Memory B cell (primary cell): ENCODE data around the gene LAMA2.

ENCODE experiments used
- ATAC-seq: fragments of 150-1000 bp; cut with Tn5 transposase; 2 replicates; pipeline ENCODE4 v1.10.0; 2021; ENCODE audit warnings: low read depth, mild to moderate bottlenecking, moderate library complexity
- DNase-seq, 2 donors: peaks; one replicate each; pipeline ENCODE4 v3.0.0; 2022; ENCODE audit warnings: low spot score in 2 of 2
- H3K27ac Mint-ChIP-seq: one replicate; pipeline ENCODE4 v1.8.0; 2022; ENCODE audit warnings: mild to moderate bottlenecking, moderate library complexity, mixed read lengths
- H3K27me3 Mint-ChIP-seq: one replicate; pipeline ENCODE4 v1.8.0; 2022; ENCODE audit warnings: mixed read lengths
- H3K36me3 Mint-ChIP-seq: one replicate; pipeline ENCODE4 v1.8.0; 2022; ENCODE audit warnings: mild to moderate bottlenecking, mixed read lengths
- H3K4me1 Mint-ChIP-seq: one replicate; pipeline ENCODE4 v1.8.0; 2022; ENCODE audit warnings: mixed read lengths
- H3K4me3 Mint-ChIP-seq: one replicate; pipeline ENCODE4 v1.8.0; 2022; ENCODE audit warnings: mild to moderate bottlenecking, moderate library complexity, mixed read lengths
- H3K9me3 Mint-ChIP-seq: one replicate; pipeline ENCODE4 v1.8.0; 2022; ENCODE audit warnings: mixed read lengths

LAMA2 gene

DNA sequence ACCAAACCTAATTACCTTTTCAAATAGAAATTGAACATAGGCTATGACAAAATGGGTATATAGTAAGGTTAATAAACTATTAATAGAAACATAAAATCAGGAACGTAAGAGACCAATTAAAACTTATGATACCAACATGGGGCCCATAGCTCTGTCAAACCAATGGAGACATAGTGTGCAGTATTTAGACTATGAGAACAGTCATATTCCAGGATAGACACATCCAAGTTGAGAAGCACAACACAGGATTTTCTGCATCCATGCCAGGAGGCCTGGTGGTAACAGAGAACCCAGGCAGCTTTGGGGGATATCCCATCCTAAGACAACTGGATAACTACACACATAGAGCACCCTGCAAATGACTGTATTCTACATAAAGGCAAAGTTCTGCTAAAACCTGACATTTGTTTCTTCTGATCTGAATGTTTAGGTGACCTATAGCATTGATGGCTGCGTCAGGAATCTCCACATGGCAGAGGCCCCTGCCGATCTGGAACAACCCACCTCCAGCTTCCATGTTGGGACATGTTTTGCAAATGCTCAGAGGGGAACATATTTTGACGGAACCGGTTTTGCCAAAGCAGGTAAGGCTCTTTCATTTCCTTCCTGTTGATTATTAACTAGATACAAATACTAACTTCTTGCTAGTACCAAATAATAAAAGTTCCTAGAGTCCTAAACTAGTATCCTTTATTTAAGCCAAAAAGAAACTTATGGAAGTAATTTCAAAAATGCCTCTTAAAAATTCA lies 624.3 kb downstream of the LAMA2 start:
- no peaks in the 10 kb centered on the region for H3K9me3 Mint-ChIP-seq
- no peak overlapping the region for H3K27ac Mint-ChIP-seq
- DNase-seq (no peak), ATAC-seq (no peak)
- H3K4me1 Mint-ChIP-seq = no peaks in the 10 kb centered on the region
- H3K27me3 Mint-ChIP-seq = no peaks in the 10 kb centered on the region
- no peak overlapping the region for H3K4me3 Mint-ChIP-seq
- H3K36me3 Mint-ChIP-seq = no peaks in the 10 kb centered on the region

DNA sequence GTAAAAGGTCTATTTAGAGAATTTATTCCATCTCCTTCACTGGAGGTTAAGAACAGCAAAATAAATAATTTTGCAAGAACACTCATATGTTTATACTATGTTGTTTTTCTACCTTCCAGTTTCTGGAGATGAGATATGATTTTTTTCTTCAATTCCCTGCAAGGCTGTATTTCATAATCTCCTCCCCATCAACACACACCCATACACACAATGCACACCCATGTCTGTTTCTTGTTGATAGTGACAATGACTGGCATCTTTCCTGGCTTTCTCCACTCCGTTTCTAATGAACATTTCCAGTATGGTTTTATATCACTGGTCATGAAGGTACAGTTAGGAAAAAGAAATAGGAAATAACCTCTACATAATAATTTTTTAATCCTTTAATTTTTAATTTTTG lies 624.9 kb downstream of the LAMA2 start:
- H3K9me3 Mint-ChIP-seq = no peaks in the 10 kb centered on the region
- H3K27ac Mint-ChIP-seq = no peak overlapping the region
- no peak for ATAC-seq
- no peak for DNase-seq
- H3K27me3 Mint-ChIP-seq = no peaks in the 10 kb centered on the region
- H3K4me1 Mint-ChIP-seq = no peaks in the 10 kb centered on the region
- no peaks in the 10 kb centered on the region for H3K36me3 Mint-ChIP-seq
- H3K4me3 Mint-ChIP-seq = no peak overlapping the region

DNA sequence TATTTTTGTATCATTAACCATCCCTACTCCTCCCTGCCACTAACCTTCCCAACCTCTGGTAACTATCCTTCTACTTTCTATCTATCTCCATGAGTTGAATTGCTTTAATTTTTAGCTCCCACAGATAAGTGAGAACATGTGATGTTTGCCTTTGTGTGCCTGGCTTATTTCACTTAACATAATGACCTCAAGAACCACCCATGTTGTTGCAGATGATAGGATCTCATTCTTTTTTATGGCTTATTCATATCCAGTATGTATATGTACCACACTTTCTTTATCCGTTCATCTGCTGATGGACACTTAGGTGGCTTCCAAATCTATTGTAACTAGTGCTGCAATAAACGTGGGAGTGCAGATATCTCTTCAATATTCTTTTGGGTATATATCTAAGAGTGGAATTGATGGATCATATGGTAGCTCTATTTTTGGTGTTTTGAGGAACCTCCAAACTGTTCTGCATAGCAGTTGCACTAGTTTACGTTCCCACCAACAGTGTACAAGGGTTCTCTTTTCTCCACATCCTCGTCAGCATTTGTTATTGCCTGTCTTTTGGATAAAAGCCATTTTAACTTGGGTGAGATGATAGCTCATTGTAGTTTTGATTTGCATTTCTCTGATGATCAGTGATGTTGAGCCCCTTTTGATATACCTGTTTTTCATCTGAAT lies 625.7 kb downstream of the LAMA2 start:
- Mint-ChIP-seq H3K4me1 (no peaks in the 10 kb centered on the region), H3K9me3 (no peaks in the 10 kb centered on the region), H3K36me3 (no peaks in the 10 kb centered on the region), H3K27ac (no peak overlapping the region), H3K4me3 (no peak overlapping the region), H3K27me3 (no peaks in the 10 kb centered on the region)
- ATAC-seq = no peak
- no peak for DNase-seq

DNA sequence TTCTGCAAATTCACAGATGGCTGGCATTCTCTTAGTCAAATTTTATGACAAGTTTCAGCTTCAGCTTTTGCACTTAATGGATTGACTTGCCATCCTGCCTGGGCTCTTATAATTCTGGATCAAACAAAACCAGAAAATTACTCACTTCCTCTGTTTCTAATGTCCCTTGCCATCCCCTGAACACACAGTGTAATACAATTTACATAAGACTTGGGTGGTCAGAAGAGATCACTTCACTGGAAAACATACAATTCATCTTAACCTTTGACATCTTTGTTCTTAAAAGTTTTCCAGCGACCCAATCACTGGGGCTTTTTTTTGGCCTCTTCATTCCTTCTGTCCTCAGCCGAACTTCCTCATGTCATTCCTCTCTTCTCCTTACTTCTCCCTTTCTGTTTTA lies 628.0 kb downstream of the LAMA2 start:
- DNase-seq (no peak), ATAC-seq (no peak)
- Mint-ChIP-seq H3K36me3 (no peaks in the 10 kb centered on the region), H3K4me3 (no peak overlapping the region), H3K4me1 (no peaks in the 10 kb centered on the region), H3K27me3 (no peaks in the 10 kb centered on the region), H3K27ac (no peak overlapping the region), H3K9me3 (no peaks in the 10 kb centered on the region)

DNA sequence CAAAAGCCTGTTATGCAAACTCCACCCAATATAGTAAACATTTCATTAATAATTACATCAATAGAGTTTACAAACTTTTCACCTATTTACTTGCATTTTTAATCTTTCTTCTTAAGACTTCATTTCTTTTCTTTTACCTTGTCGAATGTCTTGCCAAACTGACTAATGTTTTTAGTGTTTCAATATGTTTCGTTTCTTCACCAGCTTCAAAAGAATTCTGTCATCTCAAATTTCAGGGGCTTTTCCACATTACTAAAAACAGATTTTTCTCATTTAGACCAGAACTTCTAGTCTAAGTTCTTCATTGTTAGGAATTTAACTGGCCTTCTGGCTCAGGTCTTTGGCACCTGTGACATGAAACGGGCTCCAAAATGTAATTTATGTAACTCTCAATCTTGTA lies 630.5 kb downstream of the LAMA2 start:
- ATAC-seq (no peak), DNase-seq (no peak)
- no peaks in the 10 kb centered on the region for H3K9me3 Mint-ChIP-seq
- no peaks in the 10 kb centered on the region for H3K36me3 Mint-ChIP-seq
- H3K4me3 Mint-ChIP-seq = no peak overlapping the region
- no peak overlapping the region for H3K27ac Mint-ChIP-seq
- H3K27me3 Mint-ChIP-seq = no peaks in the 10 kb centered on the region
- no peaks in the 10 kb centered on the region for H3K4me1 Mint-ChIP-seq

DNA sequence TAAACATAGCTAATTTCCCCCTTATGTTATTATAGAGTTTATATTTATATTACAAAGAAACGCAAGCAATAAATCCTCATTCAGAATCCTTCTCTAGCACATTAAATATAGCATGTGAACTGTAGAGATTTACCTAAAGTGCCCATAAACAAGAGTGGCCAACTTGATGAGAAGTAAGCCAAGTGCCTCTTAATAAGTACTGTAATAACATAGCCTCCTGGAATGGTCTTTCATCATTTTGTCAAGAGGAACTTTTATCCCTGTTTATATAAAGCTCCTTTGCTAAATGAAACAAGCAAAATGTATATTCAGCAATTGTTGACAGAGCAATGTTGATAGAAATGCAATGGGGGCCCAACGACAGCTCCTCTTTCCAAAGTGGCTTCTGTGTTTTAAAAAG lies 632.1 kb downstream of the LAMA2 start:
- Mint-ChIP-seq H3K27me3 (no peaks in the 10 kb centered on the region), H3K4me1 (no peaks in the 10 kb centered on the region), H3K9me3 (no peaks in the 10 kb centered on the region), H3K27ac (no peak overlapping the region), H3K36me3 (no peaks in the 10 kb centered on the region), H3K4me3 (no peak overlapping the region)
- ATAC-seq (no peak), DNase-seq (no peak)

DNA sequence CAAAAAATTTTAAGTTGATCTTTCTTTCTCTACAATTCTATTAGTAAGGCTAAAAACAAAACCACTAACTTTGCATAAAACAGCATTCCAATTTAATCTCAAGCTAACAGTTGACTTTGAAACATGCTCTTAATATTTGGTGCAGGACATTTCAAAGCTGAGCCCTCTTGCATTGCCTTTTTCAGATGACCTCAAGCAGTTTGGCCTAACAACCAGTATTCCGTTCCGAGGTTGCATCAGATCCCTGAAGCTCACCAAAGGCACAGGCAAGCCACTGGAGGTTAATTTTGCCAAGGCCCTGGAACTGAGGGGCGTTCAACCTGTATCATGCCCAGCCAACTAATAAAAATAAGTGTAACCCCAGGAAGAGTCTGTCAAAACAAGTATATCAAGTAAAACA lies 633.1 kb downstream of the LAMA2 start:
- no peak for ATAC-seq
- no peak for DNase-seq
- Mint-ChIP-seq H3K4me1 (no peaks in the 10 kb centered on the region), H3K36me3 (no peaks in the 10 kb centered on the region), H3K27me3 (no peaks in the 10 kb centered on the region), H3K9me3 (no peaks in the 10 kb centered on the region), H3K27ac (no peak overlapping the region), H3K4me3 (no peak overlapping the region)

DNA sequence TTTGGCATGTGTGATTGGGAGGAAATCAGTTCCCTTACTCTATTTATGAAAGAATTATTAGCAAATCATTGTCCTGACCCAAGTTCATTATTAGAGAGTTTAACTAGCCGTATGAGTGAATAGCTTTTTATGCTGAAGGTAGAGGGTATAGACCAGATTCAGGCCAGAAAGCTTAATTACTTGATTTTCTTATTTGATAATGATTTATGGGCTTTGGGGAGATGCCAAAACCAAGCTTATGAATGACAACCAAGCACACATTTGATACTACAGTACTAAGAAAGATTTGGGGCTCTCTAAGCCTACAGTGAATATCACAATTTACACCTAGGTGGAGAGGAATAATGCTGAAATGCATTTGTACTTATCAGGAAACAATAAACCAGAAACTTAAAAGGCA lies 633.8 kb downstream of the LAMA2 start:
- Mint-ChIP-seq H3K9me3 (no peaks in the 10 kb centered on the region), H3K27ac (no peak overlapping the region), H3K36me3 (no peaks in the 10 kb centered on the region), H3K4me1 (no peaks in the 10 kb centered on the region), H3K27me3 (no peaks in the 10 kb centered on the region), H3K4me3 (no peak overlapping the region)
- ATAC-seq (no peak), DNase-seq (no peak)

DNA sequence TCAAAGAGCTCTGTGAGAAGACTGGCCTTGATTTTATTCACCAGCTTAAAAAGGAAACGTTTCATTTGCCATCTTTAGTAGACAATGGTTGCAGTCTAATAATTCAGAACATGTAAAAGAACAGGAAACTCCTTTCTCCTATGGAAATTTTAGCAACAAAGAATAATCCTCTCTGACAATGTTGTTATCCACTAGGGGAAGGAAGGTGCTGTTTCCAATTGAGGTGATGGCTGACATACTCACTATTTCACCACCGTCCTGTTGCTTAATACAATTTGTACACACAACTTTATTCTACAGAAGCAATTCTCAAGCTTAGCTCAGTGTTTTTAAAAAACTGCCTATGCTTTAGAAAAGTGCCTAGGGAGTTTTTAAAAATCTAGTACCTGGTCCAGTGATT lies 634.4 kb downstream of the LAMA2 start:
- DNase-seq (no peak), ATAC-seq (no peak)
- Mint-ChIP-seq H3K36me3 (no peaks in the 10 kb centered on the region), H3K27ac (no peak overlapping the region), H3K27me3 (no peaks in the 10 kb centered on the region), H3K9me3 (no peaks in the 10 kb centered on the region), H3K4me1 (no peaks in the 10 kb centered on the region), H3K4me3 (no peak overlapping the region)

DNA sequence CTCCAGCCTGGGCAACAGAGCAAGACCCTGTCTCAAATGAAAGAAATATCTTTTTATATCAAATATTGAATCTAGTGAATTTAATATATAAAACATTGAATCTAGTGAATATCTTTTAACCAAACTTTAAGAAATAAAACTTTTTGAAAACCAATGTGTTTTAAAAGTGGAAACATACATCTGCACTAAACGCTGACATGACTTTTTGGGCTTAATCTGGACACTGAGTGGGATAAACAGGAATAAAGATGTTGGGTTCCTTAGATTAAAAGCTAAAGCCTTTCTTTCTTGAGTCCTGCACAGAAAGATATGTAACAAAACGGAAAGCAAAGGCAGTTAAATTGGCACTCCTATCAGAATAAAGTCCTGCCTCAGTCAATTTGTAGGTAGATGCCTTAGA lies 636.8 kb downstream of the LAMA2 start:
- ATAC-seq (no peak), DNase-seq (no peak)
- H3K27me3 Mint-ChIP-seq = no peaks in the 10 kb centered on the region
- H3K9me3 Mint-ChIP-seq = no peaks in the 10 kb centered on the region
- no peak overlapping the region for H3K4me3 Mint-ChIP-seq
- H3K36me3 Mint-ChIP-seq = no peaks in the 10 kb centered on the region
- no peak overlapping the region for H3K27ac Mint-ChIP-seq
- H3K4me1 Mint-ChIP-seq = no peaks in the 10 kb centered on the region

DNA sequence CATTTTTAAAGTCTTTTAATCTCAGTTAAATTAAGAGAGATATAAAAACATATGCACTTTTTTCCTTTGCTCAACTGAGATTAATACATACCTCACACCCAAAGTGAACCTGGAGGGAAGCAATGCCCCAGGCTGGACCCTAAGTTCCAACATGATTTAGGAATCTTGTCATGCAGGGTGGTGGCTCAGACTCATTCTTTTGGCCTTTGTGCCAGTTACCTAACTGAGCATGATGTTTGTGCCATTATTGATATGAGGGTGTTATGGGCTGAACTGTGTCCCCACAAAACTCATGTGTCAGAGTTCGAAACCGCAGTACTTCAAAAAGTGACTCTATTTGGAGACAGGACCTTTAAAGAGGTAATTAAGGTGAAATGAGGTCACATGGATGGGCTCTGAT lies 639.0 kb downstream of the LAMA2 start:
- Mint-ChIP-seq H3K27me3 (no peaks in the 10 kb centered on the region), H3K9me3 (no peaks in the 10 kb centered on the region), H3K4me3 (no peak overlapping the region), H3K4me1 (no peaks in the 10 kb centered on the region), H3K27ac (no peak overlapping the region), H3K36me3 (no peaks in the 10 kb centered on the region)
- ATAC-seq = no peak
- no peak for DNase-seq

DNA sequence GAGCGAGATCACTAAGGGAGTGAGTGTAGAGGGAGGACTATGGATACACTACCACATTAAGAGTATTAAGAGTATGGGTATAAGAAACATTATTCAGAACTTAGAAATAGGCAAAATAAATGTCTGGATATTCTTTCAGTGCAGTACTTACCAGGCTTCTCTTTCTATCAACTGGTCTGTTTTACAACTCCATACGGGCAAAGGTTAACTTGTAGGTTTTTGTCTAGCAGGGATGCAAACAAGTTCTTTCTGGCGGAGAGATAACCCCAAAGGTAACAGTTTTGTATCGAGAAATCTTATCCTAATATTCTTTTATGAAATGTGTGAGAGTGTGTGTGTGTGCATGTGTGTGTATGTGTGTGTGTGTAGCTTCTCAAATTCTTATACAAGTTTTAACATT lies 640.9 kb downstream of the LAMA2 start:
- DNase-seq (no peak), ATAC-seq (no peak)
- Mint-ChIP-seq H3K27ac (no peak overlapping the region), H3K4me1 (no peaks in the 10 kb centered on the region), H3K36me3 (no peaks in the 10 kb centered on the region), H3K4me3 (no peak overlapping the region), H3K9me3 (no peaks in the 10 kb centered on the region), H3K27me3 (no peaks in the 10 kb centered on the region)

DNA sequence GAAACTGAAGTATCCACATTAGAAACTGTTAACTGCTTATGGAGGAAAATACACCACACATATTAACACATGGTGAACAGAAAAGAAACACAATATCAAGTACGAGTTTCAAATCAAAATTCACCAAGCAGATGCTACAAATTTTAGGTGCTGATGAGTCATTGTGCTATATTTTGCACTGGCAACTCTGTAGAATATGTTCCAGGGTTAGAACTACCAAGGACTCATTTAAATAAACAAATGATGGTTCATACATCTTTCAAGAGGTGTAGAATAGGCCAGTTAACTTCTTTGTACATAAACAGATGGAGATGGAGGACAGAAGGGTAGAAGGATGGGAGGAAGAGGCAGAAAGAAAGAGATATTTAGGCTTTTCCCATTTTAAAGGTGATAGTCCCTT lies 642.1 kb downstream of the LAMA2 start:
- DNase-seq (no peak), ATAC-seq (no peak)
- H3K27me3 Mint-ChIP-seq = no peaks in the 10 kb centered on the region
- no peaks in the 10 kb centered on the region for H3K9me3 Mint-ChIP-seq
- no peak overlapping the region for H3K4me3 Mint-ChIP-seq
- no peaks in the 10 kb centered on the region for H3K36me3 Mint-ChIP-seq
- no peaks in the 10 kb centered on the region for H3K4me1 Mint-ChIP-seq
- no peak overlapping the region for H3K27ac Mint-ChIP-seq

DNA sequence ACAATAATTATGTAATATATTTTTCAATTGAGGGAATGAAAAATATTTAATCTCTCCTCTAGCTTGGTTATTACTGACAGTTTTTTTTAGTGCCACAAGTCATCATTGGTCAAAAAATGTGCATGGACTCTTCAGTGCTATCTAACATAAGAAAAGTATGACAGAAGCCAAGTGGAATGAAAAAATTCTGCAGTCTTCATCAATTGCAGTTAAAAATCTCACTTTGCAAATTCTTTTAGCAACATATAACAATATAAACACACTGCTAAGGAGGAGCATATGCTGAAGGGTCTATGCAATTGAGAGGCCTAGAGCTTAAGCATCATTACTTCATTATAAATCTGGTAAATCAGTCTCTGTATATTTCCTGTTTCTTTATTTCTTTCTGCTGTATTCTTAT lies 652.0 kb downstream of the LAMA2 start:
- DNase-seq = no peak
- no peak for ATAC-seq
- Mint-ChIP-seq H3K4me1 (no peaks in the 10 kb centered on the region), H3K9me3 (peaks cover 3% of the 10 kb centered on the region), H3K27ac (no peak overlapping the region), H3K36me3 (peaks cover 7% of the 10 kb centered on the region), H3K27me3 (peaks cover 10% of the 10 kb centered on the region), H3K4me3 (no peak overlapping the region)

DNA sequence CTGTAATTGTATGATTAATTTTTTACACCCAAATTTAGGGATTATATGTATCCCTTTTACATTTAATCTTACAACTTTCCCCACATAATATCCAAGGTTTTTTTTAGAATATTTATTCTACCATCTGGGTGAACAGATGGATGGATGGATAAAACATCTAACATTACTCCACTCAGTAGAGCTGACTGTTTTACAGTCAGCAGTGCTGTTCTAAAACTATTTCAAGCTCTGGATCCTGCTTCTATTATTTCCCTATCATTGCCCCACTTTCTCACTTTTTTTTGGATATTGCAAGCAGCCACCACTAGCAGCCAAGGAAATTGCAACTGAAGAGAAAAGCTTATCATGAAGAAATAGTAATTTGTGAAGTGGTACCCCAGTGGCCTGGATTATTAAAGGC lies 653.3 kb downstream of the LAMA2 start:
- Mint-ChIP-seq H3K4me1 (no peaks in the 10 kb centered on the region), H3K27me3 (peaks cover 4% of the 10 kb centered on the region), H3K27ac (no peak overlapping the region), H3K9me3 (peaks cover 3% of the 10 kb centered on the region), H3K4me3 (no peak overlapping the region), H3K36me3 (peaks cover 4% of the 10 kb centered on the region)
- DNase-seq (no peak), ATAC-seq (no peak)
